ENCODE results near the gene USF3. TPM values are rescaled to one million over a fixed set of nuclear protein-coding genes. Genes with fewer than 3 reads are reported as not detected.

The USF3 gene
- total and polyA plus RNA-seq, 2 of the 13 experiments (the other 11 are each of a cell fraction or from before 2014, with no cell fraction given) = 6.3 to 15.2 TPM

DNA sequence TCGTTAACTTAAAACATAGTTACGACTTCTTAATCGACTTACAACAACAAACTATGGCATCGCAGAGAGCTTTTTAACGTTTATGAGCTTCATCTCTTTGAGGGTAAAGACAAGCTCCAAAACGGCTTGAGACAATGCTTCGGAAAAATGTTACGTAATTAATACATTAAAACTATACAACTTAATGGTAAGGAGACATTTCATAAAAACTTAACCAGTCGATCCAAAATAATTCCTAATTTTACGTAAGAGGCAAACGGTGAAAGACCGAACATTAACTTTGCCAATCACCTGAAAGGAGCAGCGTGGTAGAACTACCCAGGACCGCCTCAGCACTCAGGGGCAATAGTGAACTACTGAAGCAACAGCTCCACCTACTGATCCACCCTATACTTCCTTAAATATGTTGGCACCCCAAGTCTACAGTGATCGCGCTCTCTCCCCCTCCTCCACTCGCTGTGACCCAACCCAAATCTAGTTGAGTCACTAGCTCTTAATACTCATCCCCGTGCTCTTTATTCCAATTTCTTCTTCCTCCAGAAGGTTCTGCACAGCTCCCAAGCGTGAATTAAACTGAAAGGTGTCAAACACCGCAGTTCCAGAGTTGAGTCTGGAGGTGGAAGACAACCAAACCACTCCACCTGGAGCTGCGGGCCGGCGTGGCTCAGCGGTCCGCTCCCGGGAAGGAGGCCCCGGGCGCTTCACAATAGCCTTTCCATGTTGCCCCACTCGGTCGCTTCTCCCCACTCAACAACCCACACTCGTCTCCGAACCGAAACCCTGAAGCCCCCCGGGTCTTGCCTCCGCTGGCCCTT is 48.7 kb upstream of the USF3 start (continued):
- TF ChIP-seq FOXJ3 (CRISPR knock-in tag; IDR thresholded peaks at IDR 0.05; ENCODE audit: borderline replicate concordance) (0 out of 2 replicates have a peak, but pooled peaks have one; percentile 15), TBX3 (IDR thresholded peaks at IDR 0.05; ENCODE audit: borderline replicate concordance) (0 out of 2 replicates have a peak, but pooled peaks have one; percentile 17), ZBTB3 (CRISPR knock-in tag; IDR thresholded peaks at IDR 0.05; ENCODE audit: borderline replicate concordance, low read depth) (no peak), ZNF558 (CRISPR knock-in tag; IDR thresholded peaks at IDR 0.05; ENCODE audit: borderline replicate concordance) (0 out of 2 replicates have a peak, but pooled peaks have one; percentile 59), ZNF552 (CRISPR knock-in tag; IDR thresholded peaks at IDR 0.05; ENCODE audit: borderline replicate concordance) (no peak), ZFP41 (CRISPR knock-in tag; IDR thresholded peaks at IDR 0.05; ENCODE audit: borderline replicate concordance) (0 out of 2 replicates have a peak, but pooled peaks have one; percentile 11), PHF8 (CRISPR knock-in tag; IDR thresholded peaks at IDR 0.05) (no peak), GATAD1 (CRISPR knock-in tag; IDR thresholded peaks at IDR 0.05) (peak; percentile 53; the same call in 1 of the 2 replicates), HDAC2 (CRISPR knock-in tag; IDR thresholded peaks at IDR 0.05) (0 out of 2 replicates have a peak, but pooled peaks have one; percentile 22)
- TF ChIP-seq, protein P1, sequence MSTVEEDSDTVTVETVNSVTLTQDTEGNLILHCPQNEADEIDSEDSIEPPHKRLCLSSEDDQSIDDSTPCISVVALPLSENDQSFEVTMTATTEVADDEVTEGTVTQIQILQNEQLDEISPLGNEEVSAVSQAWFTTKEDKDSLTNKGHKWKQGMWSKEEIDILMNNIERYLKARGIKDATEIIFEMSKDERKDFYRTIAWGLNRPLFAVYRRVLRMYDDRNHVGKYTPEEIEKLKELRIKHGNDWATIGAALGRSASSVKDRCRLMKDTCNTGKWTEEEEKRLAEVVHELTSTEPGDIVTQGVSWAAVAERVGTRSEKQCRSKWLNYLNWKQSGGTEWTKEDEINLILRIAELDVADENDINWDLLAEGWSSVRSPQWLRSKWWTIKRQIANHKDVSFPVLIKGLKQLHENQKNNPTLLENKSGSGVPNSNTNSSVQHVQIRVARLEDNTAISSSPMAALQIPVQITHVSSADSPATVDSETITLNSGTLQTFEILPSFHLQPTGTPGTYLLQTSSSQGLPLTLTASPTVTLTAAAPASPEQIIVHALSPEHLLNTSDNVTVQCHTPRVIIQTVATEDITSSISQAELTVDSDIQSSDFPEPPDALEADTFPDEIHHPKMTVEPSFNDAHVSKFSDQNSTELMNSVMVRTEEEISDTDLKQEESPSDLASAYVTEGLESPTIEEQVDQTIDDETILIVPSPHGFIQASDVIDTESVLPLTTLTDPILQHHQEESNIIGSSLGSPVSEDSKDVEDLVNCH (CRISPR knock-in tag; IDR thresholded peaks at IDR 0.05) = no peak
- TF ChIP-seq, protein P2, sequence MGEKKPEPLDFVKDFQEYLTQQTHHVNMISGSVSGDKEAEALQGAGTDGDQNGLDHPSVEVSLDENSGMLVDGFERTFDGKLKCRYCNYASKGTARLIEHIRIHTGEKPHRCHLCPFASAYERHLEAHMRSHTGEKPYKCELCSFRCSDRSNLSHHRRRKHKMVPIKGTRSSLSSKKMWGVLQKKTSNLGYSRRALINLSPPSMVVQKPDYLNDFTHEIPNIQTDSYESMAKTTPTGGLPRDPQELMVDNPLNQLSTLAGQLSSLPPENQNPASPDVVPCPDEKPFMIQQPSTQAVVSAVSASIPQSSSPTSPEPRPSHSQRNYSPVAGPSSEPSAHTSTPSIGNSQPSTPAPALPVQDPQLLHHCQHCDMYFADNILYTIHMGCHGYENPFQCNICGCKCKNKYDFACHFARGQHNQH (CRISPR knock-in tag; IDR thresholded peaks at IDR 0.05) = peak; percentile 29; the same call in 1 of the 2 replicates
- TF ChIP-seq, protein P3, sequence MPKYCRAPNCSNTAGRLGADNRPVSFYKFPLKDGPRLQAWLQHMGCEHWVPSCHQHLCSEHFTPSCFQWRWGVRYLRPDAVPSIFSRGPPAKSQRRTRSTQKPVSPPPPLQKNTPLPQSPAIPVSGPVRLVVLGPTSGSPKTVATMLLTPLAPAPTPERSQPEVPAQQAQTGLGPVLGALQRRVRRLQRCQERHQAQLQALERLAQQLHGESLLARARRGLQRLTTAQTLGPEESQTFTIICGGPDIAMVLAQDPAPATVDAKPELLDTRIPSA (CRISPR knock-in tag; IDR thresholded peaks at IDR 0.05; ENCODE audit: borderline replicate concordance) = no peak
- TF ChIP-seq, protein P4, sequence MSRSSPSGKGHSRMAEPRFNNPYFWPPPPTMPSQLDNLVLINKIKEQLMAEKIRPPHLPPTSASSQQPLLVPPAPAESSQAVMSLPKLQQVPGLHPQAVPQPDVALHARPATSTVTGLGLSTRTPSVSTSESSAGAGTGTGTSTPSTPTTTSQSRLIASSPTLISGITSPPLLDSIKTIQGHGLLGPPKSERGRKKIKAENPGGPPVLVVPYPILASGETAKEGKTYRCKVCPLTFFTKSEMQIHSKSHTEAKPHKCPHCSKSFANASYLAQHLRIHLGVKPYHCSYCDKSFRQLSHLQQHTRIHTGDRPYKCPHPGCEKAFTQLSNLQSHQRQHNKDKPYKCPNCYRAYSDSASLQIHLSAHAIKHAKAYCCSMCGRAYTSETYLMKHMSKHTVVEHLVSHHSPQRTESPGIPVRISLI (CRISPR knock-in tag; IDR thresholded peaks at IDR 0.05; ENCODE audit: borderline replicate concordance) = no peak
- TF ChIP-seq, protein P5, sequence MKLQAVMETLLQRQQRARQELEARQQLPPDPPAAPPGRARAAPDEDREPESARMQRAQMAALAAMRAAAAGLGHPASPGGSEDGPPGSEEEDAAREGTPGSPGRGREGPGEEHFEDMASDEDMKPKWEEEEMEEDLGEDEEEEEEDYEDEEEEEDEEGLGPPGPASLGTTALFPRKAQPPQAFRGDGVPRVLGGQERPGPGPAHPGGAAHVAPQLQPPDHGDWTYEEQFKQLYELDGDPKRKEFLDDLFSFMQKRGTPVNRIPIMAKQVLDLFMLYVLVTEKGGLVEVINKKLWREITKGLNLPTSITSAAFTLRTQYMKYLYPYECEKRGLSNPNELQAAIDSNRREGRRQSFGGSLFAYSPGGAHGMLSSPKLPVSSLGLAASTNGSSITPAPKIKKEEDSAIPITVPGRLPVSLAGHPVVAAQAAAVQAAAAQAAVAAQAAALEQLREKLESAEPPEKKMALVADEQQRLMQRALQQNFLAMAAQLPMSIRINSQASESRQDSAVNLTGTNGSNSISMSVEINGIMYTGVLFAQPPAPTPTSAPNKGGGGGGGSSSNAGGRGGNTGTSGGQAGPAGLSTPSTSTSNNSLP (IDR thresholded peaks at IDR 0.05; ENCODE audit: low read depth, low read length) = 0 out of 2 replicates have a peak, but pooled peaks have one; percentile 29
- TF ChIP-seq, protein P6, sequence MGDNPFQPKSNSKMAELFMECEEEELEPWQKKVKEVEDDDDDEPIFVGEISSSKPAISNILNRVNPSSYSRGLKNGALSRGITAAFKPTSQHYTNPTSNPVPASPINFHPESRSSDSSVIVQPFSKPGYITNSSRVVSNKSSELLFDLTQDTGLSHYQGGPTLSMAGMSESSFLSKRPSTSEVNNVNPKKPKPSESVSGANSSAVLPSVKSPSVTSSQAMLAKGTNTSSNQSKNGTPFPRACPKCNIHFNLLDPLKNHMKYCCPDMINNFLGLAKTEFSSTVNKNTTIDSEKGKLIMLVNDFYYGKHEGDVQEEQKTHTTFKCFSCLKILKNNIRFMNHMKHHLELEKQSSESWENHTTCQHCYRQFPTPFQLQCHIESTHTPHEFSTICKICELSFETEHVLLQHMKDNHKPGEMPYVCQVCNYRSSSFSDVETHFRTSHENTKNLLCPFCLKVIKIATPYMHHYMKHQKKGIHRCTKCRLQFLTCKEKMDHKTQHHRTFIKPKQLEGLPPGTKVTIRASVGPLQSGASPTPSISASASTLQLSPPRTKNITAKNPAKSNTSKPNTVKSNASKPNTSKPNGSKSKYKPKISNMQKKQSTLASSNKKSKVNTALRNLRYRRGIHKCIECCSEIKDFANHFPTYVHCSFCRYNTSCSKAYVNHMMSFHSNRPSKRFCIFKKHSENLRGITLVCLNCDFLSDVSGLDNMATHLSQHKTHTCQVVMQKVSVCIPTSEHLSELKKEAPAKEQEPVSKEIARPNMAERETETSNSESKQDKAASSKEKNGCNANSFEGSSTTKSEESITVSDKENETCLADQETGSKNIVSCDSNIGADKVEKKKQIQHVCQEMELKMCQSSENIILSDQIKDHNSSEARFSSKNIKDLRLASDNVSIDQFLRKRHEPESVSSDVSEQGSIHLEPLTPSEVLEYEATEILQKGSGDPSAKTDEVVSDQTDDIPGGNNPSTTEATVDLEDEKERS (CRISPR knock-in tag; IDR thresholded peaks at IDR 0.05) = 0 out of 2 replicates have a peak, but pooled peaks have one; percentile 12
- TF ChIP-seq, protein P7, sequence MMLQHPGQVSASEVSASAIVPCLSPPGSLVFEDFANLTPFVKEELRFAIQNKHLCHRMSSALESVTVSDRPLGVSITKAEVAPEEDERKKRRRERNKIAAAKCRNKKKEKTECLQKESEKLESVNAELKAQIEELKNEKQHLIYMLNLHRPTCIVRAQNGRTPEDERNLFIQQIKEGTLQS (CRISPR knock-in tag; IDR thresholded peaks at IDR 0.05) = no peak
